Liver (tissue), 3 donors: ENCODE results near the gene CDHR2.

ENCODE experiments used
- ATF3 ChIP-seq: IDR thresholded peaks from 2 replicates; pipeline ENCODE4 v1.6.1; 2016; ENCODE audit warnings: antibody characterized with exemption
- CTCF ChIP-seq: fragments of 150-350 bp; IDR thresholded peaks from 2 replicates; pipeline ENCODE4 v1.5.1; 2017; ENCODE audit warnings: improper control_type of control experiment, low read depth, low read length; ENCODE audit not compliant: missing input control
- EGR1 ChIP-seq, 2 donors: IDR thresholded peaks; 2 replicates each; pipeline ENCODE4 v1.6.1; 2016 to 2018; ENCODE audit warnings: antibody characterized with exemption in 2 of 2, low read depth in 2 of 2
- FOXA1 ChIP-seq: IDR thresholded peaks from 2 replicates; pipeline ENCODE4 v1.6.1; 2016; ENCODE audit warnings: antibody characterized with exemption
- FOXA2 ChIP-seq: IDR thresholded peaks from 2 replicates; pipeline ENCODE4 v1.6.1; 2016; ENCODE audit warnings: antibody characterized with exemption
- GABPA ChIP-seq, 2 donors: IDR thresholded peaks in 1 of 2; conservative IDR thresholded peaks in 1 of 2; 2 replicates each; pipeline ENCODE4 v1.6.1; 2016; ENCODE audit warnings: antibody characterized with exemption in 2 of 2, mild to moderate bottlenecking in 1 of 2, moderate library complexity in 1 of 2
- MAX ChIP-seq: IDR thresholded peaks from 2 replicates; pipeline ENCODE4 v1.6.1; 2016; ENCODE audit warnings: antibody characterized with exemption
- NR2F2 ChIP-seq: IDR thresholded peaks from 2 replicates; pipeline ENCODE4 v1.6.1; 2016; ENCODE audit warnings: antibody characterized with exemption
- RAD21 ChIP-seq, 2 donors: IDR thresholded peaks; 2 replicates each; pipeline ENCODE4 v1.6.1; 2016; ENCODE audit warnings: antibody characterized with exemption in 2 of 2, mild to moderate bottlenecking in 2 of 2
- REST ChIP-seq: IDR thresholded peaks from 2 replicates; pipeline ENCODE4 v1.6.1; 2016; ENCODE audit warnings: antibody characterized with exemption, mild to moderate bottlenecking
- RXRA ChIP-seq, 2 donors: IDR thresholded peaks; 2 replicates each; pipeline ENCODE4 v1.6.1; 2017 to 2018; ENCODE audit warnings: antibody characterized with exemption in 2 of 2, mild to moderate bottlenecking in 1 of 2
- SP1 ChIP-seq: IDR thresholded peaks from 2 replicates; pipeline ENCODE4 v1.6.1; 2018; ENCODE audit warnings: antibody characterized with exemption, mild to moderate bottlenecking
- TAF1 ChIP-seq: conservative IDR thresholded peaks from 2 replicates; pipeline ENCODE4 v1.6.1; 2016; ENCODE audit warnings: antibody characterized with exemption, mild to moderate bottlenecking
- ZBTB33 ChIP-seq: IDR thresholded peaks from 2 replicates; pipeline ENCODE4 v1.6.1; 2016; ENCODE audit warnings: antibody characterized with exemption
- donor health status: healthy.
- donor health status: healthy.

GRCh38 chr5:176536902-176537553 lies 12.1 kb upstream of the CDHR2 start, which contains the start of gene RNF44:
- TF ChIP-seq CTCF, result no peak
- TF ChIP-seq FOXA2, result no peak
- TF ChIP-seq RXRA (IDR thresholded peaks at IDR 0.05), result no peak
- TF ChIP-seq MAX, result no peak
- TF ChIP-seq GABPA (IDR thresholded peaks at IDR 0.05 in 1 of 2, conservative IDR thresholded peaks at IDR 0.05 in 1 of 2), result no peak
- TF ChIP-seq TAF1, result no peak
- TF ChIP-seq REST, result no peak
- TF ChIP-seq RAD21 (IDR thresholded peaks at IDR 0.05), result no peak
- TF ChIP-seq EGR1 (IDR thresholded peaks at IDR 0.05; ENCODE audit: low read depth in 2 of 2), result no peak
- no peak for TF ChIP-seq FOXA1
- no peak for TF ChIP-seq NR2F2
- TF ChIP-seq ZBTB33, result no peak
- TF ChIP-seq SP1, result no peak
- no peak for TF ChIP-seq ATF3
